Small intestine (tissue), 7 donors: Measurements from ENCODE around the gene FZR1. TPM values are rescaled to one million over a fixed set of nuclear protein-coding genes. Genes with fewer than 3 reads are reported as not detected.

Experiments
- DNase-seq, 2 donors: peaks; one replicate each; pipeline versions ENCODE4 v3.0.0 to v3.0.0-alpha.2; 2013
- FAIRE-seq: peaks from 2 replicates; lab custom pipeline; 2012; peaks lifted over from hg19 to GRCh38; lab: Jason Lieb, UNC
- H3K27ac ChIP-seq, 3 donors: one replicate each; pipeline ENCODE4 v1.5.1; 2013; ENCODE audit warnings: low read length in 2 of 3, mild to moderate bottlenecking in 2 of 3, control low read depth in 1 of 3, inconsistent platforms in 1 of 3, low read depth in 1 of 3, moderate library complexity in 1 of 3
- H3K27me3 ChIP-seq, 3 donors: one replicate each; pipeline ENCODE4 v1.6.1; 2013; ENCODE audit warnings: low read length in 3 of 3, inconsistent platforms in 1 of 3; ENCODE audit not compliant: control insufficient read depth in 3 of 3, insufficient read depth in 3 of 3
- H3K36me3 ChIP-seq, 3 donors: one replicate each; pipeline ENCODE4 v1.6.1; 2013; ENCODE audit warnings: low read length in 3 of 3, inconsistent platforms in 1 of 3, low read depth in 1 of 3, mild to moderate bottlenecking in 1 of 3, moderate library complexity in 1 of 3; ENCODE audit not compliant: control insufficient read depth in 3 of 3, insufficient read depth in 2 of 3
- H3K4me1 ChIP-seq, 3 donors: one replicate each; pipeline ENCODE4 v1.6.1; 2013; ENCODE audit warnings: low read length in 2 of 3, inconsistent platforms in 1 of 3, low read depth in 1 of 3, mild to moderate bottlenecking in 1 of 3, moderate library complexity in 1 of 3; ENCODE audit not compliant: control insufficient read depth in 3 of 3, insufficient read depth in 2 of 3
- H3K4me3 ChIP-seq, 3 donors: one replicate each; pipeline ENCODE4 v1.5.1; 2013; ENCODE audit warnings: low read length in 3 of 3, control low read depth in 1 of 3, inconsistent platforms in 1 of 3, low read depth in 1 of 3, mild to moderate bottlenecking in 1 of 3, moderate library complexity in 1 of 3
- H3K9me3 ChIP-seq, 2 donors: one replicate each; pipeline ENCODE4 v1.6.1; 2013; ENCODE audit warnings: low read depth in 1 of 2, low read length in 1 of 2; ENCODE audit not compliant: control insufficient read depth in 2 of 2, insufficient read depth in 1 of 2
- WGBS, 3 donors: extraction: QIAGEN DNeasy Blood & Tissue Kit; methylation state at CpG; one replicate each; pipeline ENCODE4 v1.1.7; 2013; 5-methylcytosine and 5-hydroxymethylcytosine counted together
- polyA plus RNA-seq, 4 donors: library from polyadenylated mRNA; stranded (reverse) in 3 of 4; unstranded in 1 of 4; fragments of 200-250 nt in 3 of 4; fragments of 120-200 nt in 1 of 4; gene quantifications; one replicate each; pipeline versions ENCODE4 v1.2.1 to v1.2.3, GENCODE V29; 2013
- donor health status: healthy with polysubstance abuse.
- donor health status: control.
- donor health status: control.
- donor health status: Bipolar disorder and iron deficiency.
- donor health status: healthy.

FZR1 gene
- polyA plus RNA-seq, 4 donors, result 29.5 to 39.0 (median 32.6) TPM

GRCh38 chr19:3477506-3477905 is 28.6 kb upstream of the FZR1 start:
- Histone ChIP-seq H3K36me3 (peaks cover 0 to 53% (median 7%) of the 10 kb centered on the region in 3 donors), H3K4me1 (peaks cover 0 to 55% (median 4%) of the 10 kb centered on the region in 3 donors), H3K27ac (peak overlapping the region in 1 of 3 donors; percentile 96), H3K9me3 (peaks cover 0 to 5% of the 10 kb centered on the region in 2 donors), H3K4me3 (no peak overlapping the region), H3K27me3 (peaks cover 0 to 6% (median 3%) of the 10 kb centered on the region in 3 donors)
- DNase-seq (no peak), FAIRE-seq (no peak)

GRCh38 chr19:3477951-3478350 is 28.2 kb upstream of the FZR1 start:
- DNase-seq (peak in 1 of 2 donors; percentile 19), FAIRE-seq (no peak)
- H3K27me3 ChIP-seq, result peaks cover 0 to 6% (median 3%) of the 10 kb centered on the region in 3 donors
- WGBS, 3 donors, result 82 to 91% (median 91%) methylated on average over 2 of the region's 2 CpGs
- peaks cover 0 to 5% of the 10 kb centered on the region in 2 donors for H3K9me3 ChIP-seq
- peaks cover 0 to 51% (median 4%) of the 10 kb centered on the region in 3 donors for H3K4me1 ChIP-seq
- peak overlapping the region in 1 of 3 donors; percentile 66 for H3K4me3 ChIP-seq
- H3K36me3 ChIP-seq, result peaks cover 0 to 50% (median 7%) of the 10 kb centered on the region in 3 donors
- peak overlapping the region in 1 of 3 donors; percentile 96 for H3K27ac ChIP-seq

GRCh38 chr19:3478409-3479176 is 27.5 kb upstream of the FZR1 start:
- peaks cover 0 to 45% (median 4%) of the 10 kb centered on the region in 3 donors for H3K4me1 ChIP-seq
- peaks cover 0 to 5% of the 10 kb centered on the region in 2 donors for H3K9me3 ChIP-seq
- H3K4me3 ChIP-seq, result peak overlapping the region in 2 of 3 donors; percentile 66 to 82
- 17 to 31% (median 21%) methylated on average over 26 to 27 of the region's 27 CpGs for WGBS, 3 donors
- peaks cover 0 to 48% (median 7%) of the 10 kb centered on the region in 3 donors for H3K36me3 ChIP-seq
- FAIRE-seq (no peak), DNase-seq (peak in 1 of 2 donors; percentile 59)
- peak overlapping the region; percentile 33 to 96 (median 59) for H3K27ac ChIP-seq
- peaks cover 0 to 6% (median 3%) of the 10 kb centered on the region in 3 donors for H3K27me3 ChIP-seq

GRCh38 chr19:3479177-3479833 is 26.8 kb upstream of the FZR1 start:
- FAIRE-seq (no peak), DNase-seq (peak; percentile 83 to 85)
- Histone ChIP-seq H3K27me3 (peaks cover 0 to 6% (median 3%) of the 10 kb centered on the region in 3 donors), H3K9me3 (peaks cover 0 to 5% of the 10 kb centered on the region in 2 donors), H3K4me1 (peaks cover 0 to 40% (median 3%) of the 10 kb centered on the region in 3 donors), H3K27ac (peak overlapping the region in 2 of 3 donors; percentile 81 to 96), H3K36me3 (peaks cover 0 to 46% (median 7%) of the 10 kb centered on the region in 3 donors), H3K4me3 (peak overlapping the region in 2 of 3 donors; percentile 66 to 82)
- WGBS, 3 donors, result 18 to 26% (median 23%) methylated on average over 7 of the region's 7 CpGs

GRCh38 chr19:3479834-3480215 is 26.3 kb upstream of the FZR1 start:
- Histone ChIP-seq H3K9me3 (peaks cover 0 to 5% of the 10 kb centered on the region in 2 donors), H3K36me3 (peaks cover 0 to 41% (median 5%) of the 10 kb centered on the region in 3 donors), H3K4me3 (peak overlapping the region in 2 of 3 donors; percentile 66 to 82), H3K4me1 (peaks cover 0 to 34% (median 0%) of the 10 kb centered on the region in 3 donors), H3K27ac (peak overlapping the region; percentile 60 to 96 (median 81)), H3K27me3 (peaks cover 0 to 6% (median 3%) of the 10 kb centered on the region in 3 donors)
- WGBS, 3 donors, result 7 to 37% (median 22%) methylated on average over 8 to 9 of the region's 9 CpGs
- FAIRE-seq (no peak), DNase-seq (peak; percentile 88 to 90)

GRCh38 chr19:3480383-3481091 is 25.6 kb upstream of the FZR1 start, which contains the start of gene SMIM24:
TSS of gene SMIM24 (minus strand) at chr19:3480525. CDS start at chr19:3480463, 62 bp downstream.
- FAIRE-seq (no peak), DNase-seq (peak; percentile 95 to 99)
- peaks cover 0 to 5% of the 10 kb centered on the region in 2 donors for H3K9me3 ChIP-seq
- peak within 1 kb of the TSS in 2 of 3 donors; percentile 66 to 82 for H3K4me3 ChIP-seq
- H3K36me3 ChIP-seq, result peaks cover 0 to 34% (median 5%) of the 10 kb centered on the region in 3 donors
- peak within 1 kb of the TSS; percentile 78 to 96 (median 93) for H3K27ac ChIP-seq
- peaks cover 0 to 6% (median 3%) of the 10 kb centered on the region in 3 donors for H3K27me3 ChIP-seq
- WGBS, 3 donors, result 14 to 42% (median 29%) methylated on average over 26 to 27 of the region's 27 CpGs
- peaks cover 0 to 29% (median 0%) of the 10 kb centered on the region in 3 donors for H3K4me1 ChIP-seq

- Histone ChIP-seq H3K27ac (peak overlapping the region; percentile 78 to 99 (median 96)), H3K4me3 (peak overlapping the region in 2 of 3 donors; percentile 30 to 75), H3K36me3 (peaks cover 0 to 27% (median 0%) of the 10 kb centered on the region in 3 donors), H3K4me1 (peaks cover 0 to 29% (median 0%) of the 10 kb centered on the region in 3 donors), H3K9me3 (peaks cover 0 to 5% of the 10 kb centered on the region in 2 donors), H3K27me3 (peaks cover 0 to 6% (median under 1%) of the 10 kb centered on the region in 3 donors)
- 38 to 54% (median 48%) methylated on average over 35 to 38 of the region's 38 CpGs for WGBS, 3 donors
- DNase-seq, result peak; percentile 91 to 99
- no peak for FAIRE-seq
Observed at GRCh38 chr19:3481241-3482090, 24.6 kb upstream of the FZR1 start.
